ACC112 (cell line): ENCODE measurements around the gene CSMD2.

Source experiments
- H2AFZ ChIP-seq: fragments of 200-600 bp; sonication (generic); one replicate; pipeline ENCODE4 v1.6.0; 2017; ENCODE audit warnings: antibody characterized with exemption, low read length; ENCODE audit not compliant: unreplicated experiment
- H3K27ac ChIP-seq: fragments of 200-600 bp; sonication (generic); 2 replicates; pipeline ENCODE4 v1.5.1; 2014; ENCODE audit warnings: low read depth, mild to moderate bottlenecking, antibody characterized with exemption, low read length, moderate library complexity
- H3K27me3 ChIP-seq: fragments of 200-600 bp; sonication (generic); 2 replicates; pipeline ENCODE4 v1.6.1; 2014; ENCODE audit warnings: mild to moderate bottlenecking, antibody characterized with exemption, low read length, moderate library complexity, mixed read lengths; ENCODE audit not compliant: insufficient read depth
- H3K36me3 ChIP-seq: fragments of 200-600 bp; sonication (generic); 2 replicates; pipeline ENCODE4 v1.6.1; 2016; ENCODE audit warnings: mild to moderate bottlenecking, antibody characterized with exemption, low read length, moderate library complexity, mixed read lengths; ENCODE audit not compliant: insufficient read depth
- H3K4me1 ChIP-seq: fragments of 200-600 bp; sonication (generic); one replicate; pipeline ENCODE4 v1.6.1; 2016; ENCODE audit warnings: low read length, mixed read lengths; ENCODE audit not compliant: insufficient read depth, unreplicated experiment, control insufficient read depth
- H3K4me3 ChIP-seq: fragments of 200-600 bp; sonication (generic); 2 replicates; pipeline ENCODE4 v1.5.1; 2014; ENCODE audit warnings: mild to moderate bottlenecking, low read depth, low read length
- H3K79me2 ChIP-seq: fragments of 200-600 bp; sonication (generic); one replicate; pipeline ENCODE4 v1.6.0; 2016; ENCODE audit warnings: low read length; ENCODE audit not compliant: control insufficient read depth, unreplicated experiment, insufficient read depth

The CSMD2 gene

GRCh38 chr1:33928251-33928650 lies 236.8 kb downstream of the CSMD2 start:
- H3K4me3 ChIP-seq: no peak overlapping the region
- no peaks in the 10 kb centered on the region for H3K36me3 ChIP-seq
- H3K27me3 ChIP-seq: no peaks in the 10 kb centered on the region
- H3K79me2 ChIP-seq: no peaks in the 10 kb centered on the region
- H2AFZ ChIP-seq: no peak overlapping the region
- no peaks in the 10 kb centered on the region for H3K4me1 ChIP-seq
- no peak overlapping the region for H3K27ac ChIP-seq

- Histone ChIP-seq H3K27me3 (no peaks in the 10 kb centered on the region), H2AFZ (no peak overlapping the region), H3K4me3 (no peak overlapping the region), H3K4me1 (no peaks in the 10 kb centered on the region), H3K79me2 (no peaks in the 10 kb centered on the region), H3K27ac (no peak overlapping the region), H3K36me3 (no peaks in the 10 kb centered on the region)
These were observed 237.3 kb downstream of the CSMD2 start for GRCh38 chr1:33927721-33928120.

- Histone ChIP-seq H3K79me2 (no peaks in the 10 kb centered on the region), H3K36me3 (no peaks in the 10 kb centered on the region), H3K4me1 (no peaks in the 10 kb centered on the region), H3K27me3 (no peaks in the 10 kb centered on the region), H3K4me3 (no peak overlapping the region), H3K27ac (no peak overlapping the region), H2AFZ (no peak overlapping the region)
These were observed 239.4 kb downstream of the CSMD2 start for GRCh38 chr1:33925586-33925985.

- Histone ChIP-seq H3K27ac (no peak overlapping the region), H2AFZ (no peak overlapping the region), H3K4me3 (no peak overlapping the region), H3K4me1 (no peaks in the 10 kb centered on the region), H3K79me2 (no peaks in the 10 kb centered on the region), H3K27me3 (no peaks in the 10 kb centered on the region), H3K36me3 (no peaks in the 10 kb centered on the region)
These were observed 243.7 kb downstream of the CSMD2 start for GRCh38 chr1:33921281-33921680.

GRCh38 chr1:33918368-33918767 lies 246.7 kb downstream of the CSMD2 start:
- Histone ChIP-seq H3K36me3 (no peaks in the 10 kb centered on the region), H2AFZ (no peak overlapping the region), H3K27ac (no peak overlapping the region), H3K79me2 (no peaks in the 10 kb centered on the region), H3K27me3 (no peaks in the 10 kb centered on the region), H3K4me3 (no peak overlapping the region), H3K4me1 (no peaks in the 10 kb centered on the region)

- no peaks in the 10 kb centered on the region for H3K36me3 ChIP-seq
- no peaks in the 10 kb centered on the region for H3K79me2 ChIP-seq
- no peak overlapping the region for H3K27ac ChIP-seq
- no peak overlapping the region for H3K4me3 ChIP-seq
- H2AFZ ChIP-seq: no peak overlapping the region
- no peaks in the 10 kb centered on the region for H3K4me1 ChIP-seq
- H3K27me3 ChIP-seq: no peaks in the 10 kb centered on the region
These were observed 248.2 kb downstream of the CSMD2 start for GRCh38 chr1:33916786-33917185.

- H3K4me1 ChIP-seq: no peaks in the 10 kb centered on the region
- H3K4me3 ChIP-seq: no peak overlapping the region
- no peaks in the 10 kb centered on the region for H3K36me3 ChIP-seq
- H3K27me3 ChIP-seq: no peaks in the 10 kb centered on the region
- H3K79me2 ChIP-seq: no peaks in the 10 kb centered on the region
- no peak overlapping the region for H2AFZ ChIP-seq
- no peak overlapping the region for H3K27ac ChIP-seq
These were observed 250.5 kb downstream of the CSMD2 start for GRCh38 chr1:33914531-33914930.

GRCh38 chr1:33908324-33908956 lies 256.6 kb downstream of the CSMD2 start:
- Histone ChIP-seq H3K27ac (no peak overlapping the region), H3K36me3 (no peaks in the 10 kb centered on the region), H2AFZ (no peak overlapping the region), H3K4me3 (no peak overlapping the region), H3K4me1 (no peaks in the 10 kb centered on the region), H3K27me3 (no peaks in the 10 kb centered on the region), H3K79me2 (no peaks in the 10 kb centered on the region)

- H3K27me3 ChIP-seq: no peaks in the 10 kb centered on the region
- no peaks in the 10 kb centered on the region for H3K36me3 ChIP-seq
- no peaks in the 10 kb centered on the region for H3K79me2 ChIP-seq
- no peak overlapping the region for H3K4me3 ChIP-seq
- H3K27ac ChIP-seq: no peak overlapping the region
- no peaks in the 10 kb centered on the region for H3K4me1 ChIP-seq
- H2AFZ ChIP-seq: no peak overlapping the region
These were observed 258.9 kb downstream of the CSMD2 start for GRCh38 chr1:33906156-33906555.

GRCh38 chr1:33905241-33905640 lies 259.8 kb downstream of the CSMD2 start:
- no peaks in the 10 kb centered on the region for H3K27me3 ChIP-seq
- no peak overlapping the region for H3K4me3 ChIP-seq
- no peak overlapping the region for H2AFZ ChIP-seq
- H3K4me1 ChIP-seq: no peaks in the 10 kb centered on the region
- H3K79me2 ChIP-seq: no peaks in the 10 kb centered on the region
- no peak overlapping the region for H3K27ac ChIP-seq
- H3K36me3 ChIP-seq: no peaks in the 10 kb centered on the region

GRCh38 chr1:33903210-33903589 lies 261.8 kb downstream of the CSMD2 start:
- H3K36me3 ChIP-seq: no peaks in the 10 kb centered on the region
- H3K79me2 ChIP-seq: no peaks in the 10 kb centered on the region
- H3K27ac ChIP-seq: no peak overlapping the region
- H3K27me3 ChIP-seq: no peaks in the 10 kb centered on the region
- H2AFZ ChIP-seq: no peak overlapping the region
- H3K4me1 ChIP-seq: no peaks in the 10 kb centered on the region
- no peak overlapping the region for H3K4me3 ChIP-seq
